ENCODE measurements around the gene GPC3. TPM values are rescaled to one million over a fixed set of nuclear protein-coding genes. Genes with fewer than 3 reads are reported as not detected.

The GPC3 gene
- total and polyA plus RNA-seq, 2 donors (not counting 3 experiments of a cell fraction or from before 2014, with no cell fraction given) = not detected

DNA sequence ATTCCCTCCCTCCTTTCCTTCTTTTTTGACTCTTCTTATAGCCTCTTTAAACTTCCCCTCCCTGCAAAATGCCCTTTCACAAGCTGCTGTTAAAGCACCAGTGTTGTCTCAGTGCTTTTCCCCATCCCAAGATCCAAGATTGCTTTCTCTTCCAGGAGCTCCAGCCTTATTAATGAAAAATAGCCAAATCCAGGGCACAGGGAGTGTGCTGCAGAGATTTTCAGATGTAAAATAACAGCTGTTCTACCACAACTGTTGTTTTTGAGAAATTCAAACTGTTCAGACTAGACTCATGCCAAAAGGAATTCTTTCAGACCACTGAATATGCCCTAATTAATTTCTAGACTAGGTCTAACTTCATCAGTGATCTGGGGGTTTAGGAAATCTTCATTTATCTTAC lies 47.0 kb upstream of the GPC3 start:
- TF ChIP-seq GATA2 (IDR thresholded peaks at IDR 0.05; ENCODE audit: insufficient read depth, insufficient read length, low read depth, low read length) = no peak
- TF ChIP-seq, protein P1, sequence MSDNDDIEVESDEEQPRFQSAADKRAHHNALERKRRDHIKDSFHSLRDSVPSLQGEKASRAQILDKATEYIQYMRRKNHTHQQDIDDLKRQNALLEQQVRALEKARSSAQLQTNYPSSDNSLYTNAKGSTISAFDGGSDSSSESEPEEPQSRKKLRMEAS (IDR thresholded peaks at IDR 0.05; ENCODE audit: insufficient read depth, insufficient read length) = no peak
- TF ChIP-seq POLR2AphosphoS5 (IDR thresholded peaks at IDR 0.05; ENCODE audit: insufficient read depth, low read depth, low read length) = no peak
- TF ChIP-seq, protein P2, sequence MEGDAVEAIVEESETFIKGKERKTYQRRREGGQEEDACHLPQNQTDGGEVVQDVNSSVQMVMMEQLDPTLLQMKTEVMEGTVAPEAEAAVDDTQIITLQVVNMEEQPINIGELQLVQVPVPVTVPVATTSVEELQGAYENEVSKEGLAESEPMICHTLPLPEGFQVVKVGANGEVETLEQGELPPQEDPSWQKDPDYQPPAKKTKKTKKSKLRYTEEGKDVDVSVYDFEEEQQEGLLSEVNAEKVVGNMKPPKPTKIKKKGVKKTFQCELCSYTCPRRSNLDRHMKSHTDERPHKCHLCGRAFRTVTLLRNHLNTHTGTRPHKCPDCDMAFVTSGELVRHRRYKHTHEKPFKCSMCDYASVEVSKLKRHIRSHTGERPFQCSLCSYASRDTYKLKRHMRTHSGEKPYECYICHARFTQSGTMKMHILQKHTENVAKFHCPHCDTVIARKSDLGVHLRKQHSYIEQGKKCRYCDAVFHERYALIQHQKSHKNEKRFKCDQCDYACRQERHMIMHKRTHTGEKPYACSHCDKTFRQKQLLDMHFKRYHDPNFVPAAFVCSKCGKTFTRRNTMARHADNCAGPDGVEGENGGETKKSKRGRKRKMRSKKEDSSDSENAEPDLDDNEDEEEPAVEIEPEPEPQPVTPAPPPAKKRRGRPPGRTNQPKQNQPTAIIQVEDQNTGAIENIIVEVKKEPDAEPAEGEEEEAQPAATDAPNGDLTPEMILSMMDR (IDR thresholded peaks at IDR 0.05; ENCODE audit: extremely low read depth in 1 of 2, insufficient read depth in 1 of 2, low read depth in 1 of 2, low read length in 2 of 2) = no peak
- no peak for TF ChIP-seq JUN (IDR thresholded peaks at IDR 0.05; ENCODE audit: borderline replicate concordance, insufficient read depth, insufficient read length, low read depth)
- TF ChIP-seq FOS (IDR thresholded peaks at IDR 0.05; ENCODE audit: borderline replicate concordance, insufficient read depth, low read length) = no peak
- no peak for TF ChIP-seq EZH2 (IDR thresholded peaks at IDR 0.05; ENCODE audit: borderline replicate concordance, low read depth, low read length, severe bottlenecking)
- no peak for TF ChIP-seq MYC (IDR thresholded peaks at IDR 0.05; ENCODE audit: low read depth, low read length)
- no peak for TF ChIP-seq POLR2A (IDR thresholded peaks at IDR 0.05; ENCODE audit: low read depth, low read length)
- Histone ChIP-seq H3K9ac (replicated peaks; ENCODE audit: extremely low read depth, insufficient read depth, low read length) (no peak overlapping the region), H4K20me1 (replicated peaks; ENCODE audit: control insufficient read depth, extremely low read depth, insufficient read depth, low read length) (no peaks in the 10 kb centered on the region), H3K4me2 (ENCODE audit: insufficient read depth, low read length) (no peak overlapping the region), H3K9me3 (replicated peaks; ENCODE audit: control insufficient read depth, insufficient read depth, low read length) (no peaks in the 10 kb centered on the region), H2AFZ (ENCODE audit: low read depth, low read length) (no peak overlapping the region), H3K36me3 (ENCODE audit: control insufficient read depth in 2 of 2, extremely low read depth in 1 of 2, insufficient read depth in 2 of 2, low read length in 2 of 2) (no peaks in the 10 kb centered on the region), H3K27me3 (ENCODE audit: control insufficient read depth in 2 of 2, insufficient read depth in 2 of 2, low read length in 2 of 2) (no peaks in the 10 kb centered on the region), H3K4me1 (ENCODE audit: control insufficient read depth, extremely low read depth, insufficient read depth, low read length) (no peaks in the 10 kb centered on the region), H3K9me1 (replicated peaks; ENCODE audit: control insufficient read depth, extremely low read depth, insufficient read depth, low read length) (no peaks in the 10 kb centered on the region), H3K4me3 (replicated peaks in 1 of 3; ENCODE audit: insufficient read depth in 1 of 3, low read depth in 1 of 3, low read length in 3 of 3) (no peak overlapping the region), H3K79me2 (ENCODE audit: control insufficient read depth, insufficient read depth, low read length) (no peaks in the 10 kb centered on the region), H3K27ac (ENCODE audit: insufficient read depth, low read depth, low read length) (no peak overlapping the region)
- DNase-seq (ENCODE audit: low read depth, low spot score) = no peak
- CTCF ChIA-PET = no interaction called here
- FAIRE-seq = no peak
- BruUV-seq (replicated peaks) = no TSS peak
- intact Hi-C loops (cut with micrococcal nuclease) = no loop called here
- POLR2A ChIA-PET = no interaction called here
- dilution Hi-C loops (cut with MboI; ENCODE audit: extremely low pct_ligation_motif_present, low sequenced_read_pairs) = no loop called here
